ENCODE data around the gene TIMP2.
"Not testable (repeated sequence)": the region's sequence is repeated elsewhere in the genome, so short reads cannot be mapped to it uniquely, and the experiment has no call there.

Gene TIMP2

DNA sequence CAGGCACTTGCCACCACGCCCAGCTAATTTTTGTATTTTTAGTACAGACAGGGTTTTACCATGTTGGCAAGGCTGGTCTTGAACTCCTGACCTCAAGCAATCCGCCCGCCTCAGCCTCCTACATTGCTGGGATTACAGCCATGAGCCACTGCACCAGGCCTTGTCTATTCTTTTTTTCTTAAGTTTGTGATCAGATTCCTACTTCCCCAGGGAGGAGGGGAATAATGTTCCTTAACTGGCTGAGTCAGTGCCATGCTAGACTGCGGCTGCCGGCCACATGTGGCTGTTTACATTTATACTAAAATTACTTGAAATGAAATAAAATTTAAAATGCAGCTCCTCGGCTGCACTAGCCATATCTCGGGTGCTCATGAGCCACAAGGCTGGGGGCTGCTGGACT is 56.8 kb downstream of the TIMP2 start:
- ChIA-PET CTCF (interaction anchor here (1.2 to 9.8 kb wide), 4 partner anchors 9 to 125 kb away, joined by 3 to 214 read pairs (median 4); no protein-coding TSS in a partner anchor), POLR2A (no interaction called here)
- DNase-seq (ENCODE audit: low read depth, low spot score) = peak; percentile 41
- TF ChIP-seq, protein P1, sequence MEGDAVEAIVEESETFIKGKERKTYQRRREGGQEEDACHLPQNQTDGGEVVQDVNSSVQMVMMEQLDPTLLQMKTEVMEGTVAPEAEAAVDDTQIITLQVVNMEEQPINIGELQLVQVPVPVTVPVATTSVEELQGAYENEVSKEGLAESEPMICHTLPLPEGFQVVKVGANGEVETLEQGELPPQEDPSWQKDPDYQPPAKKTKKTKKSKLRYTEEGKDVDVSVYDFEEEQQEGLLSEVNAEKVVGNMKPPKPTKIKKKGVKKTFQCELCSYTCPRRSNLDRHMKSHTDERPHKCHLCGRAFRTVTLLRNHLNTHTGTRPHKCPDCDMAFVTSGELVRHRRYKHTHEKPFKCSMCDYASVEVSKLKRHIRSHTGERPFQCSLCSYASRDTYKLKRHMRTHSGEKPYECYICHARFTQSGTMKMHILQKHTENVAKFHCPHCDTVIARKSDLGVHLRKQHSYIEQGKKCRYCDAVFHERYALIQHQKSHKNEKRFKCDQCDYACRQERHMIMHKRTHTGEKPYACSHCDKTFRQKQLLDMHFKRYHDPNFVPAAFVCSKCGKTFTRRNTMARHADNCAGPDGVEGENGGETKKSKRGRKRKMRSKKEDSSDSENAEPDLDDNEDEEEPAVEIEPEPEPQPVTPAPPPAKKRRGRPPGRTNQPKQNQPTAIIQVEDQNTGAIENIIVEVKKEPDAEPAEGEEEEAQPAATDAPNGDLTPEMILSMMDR (IDR thresholded peaks at IDR 0.05; ENCODE audit: insufficient read depth, low read length, missing control alignments) = no peak
- H3K4me3 ChIP-seq (ENCODE audit: low read depth, low read length) = no peak overlapping the region

GRCh38 chr17:78867046-78867445 is 58.1 kb downstream of the TIMP2 start:
- CTCF ChIA-PET = interaction anchor here (0.8 to 9.8 kb wide), 10 partner anchors 9 to 178 kb away, joined by 3 to 214 read pairs (median 14); no protein-coding TSS in a partner anchor
- H3K4me3 ChIP-seq (ENCODE audit: low read depth, low read length); DNase-seq (ENCODE audit: low read depth, low spot score); POLR2A ChIA-PET: not testable (repeated sequence)

GRCh38 chr17:78865682-78866390 is 59.4 kb downstream of the TIMP2 start:
- ChIA-PET CTCF (interaction anchor here (0.7 to 9.8 kb wide), 36 partner anchors 8 to 527 kb away, joined by 3 to 214 read pairs (median 4); no protein-coding TSS in a partner anchor), POLR2A (interaction anchor here (0.6 kb wide), 1 partner anchor 53 kb away, joined by 3 read pairs; no protein-coding TSS in a partner anchor)
- DNase-seq (ENCODE audit: low read depth, low spot score) = no peak
- TF ChIP-seq, protein P1 (IDR thresholded peaks at IDR 0.05; ENCODE audit: insufficient read depth, low read length, missing control alignments) = peak; percentile 87
- no peak overlapping the region for H3K4me3 ChIP-seq (ENCODE audit: low read depth, low read length)

DNA sequence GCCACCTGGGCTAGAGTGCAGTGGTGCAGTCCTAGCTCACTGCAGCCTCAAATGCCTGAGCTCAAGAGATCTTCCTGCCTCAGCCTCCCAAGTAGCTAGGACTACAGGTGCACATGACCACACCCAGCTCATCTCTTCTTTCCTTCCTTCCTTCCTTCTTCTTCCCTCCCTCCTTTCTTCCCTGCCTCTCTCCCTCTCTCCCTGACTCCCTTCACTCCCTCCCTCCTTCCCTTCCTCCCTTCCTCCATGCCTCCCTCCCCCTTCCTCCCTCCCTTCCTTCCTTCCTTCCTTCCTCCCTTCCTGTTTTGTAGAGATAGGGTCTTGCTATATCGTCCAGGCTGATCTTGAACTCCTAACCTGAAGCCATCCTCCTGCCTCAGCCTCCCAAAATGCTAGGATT is 61.1 kb downstream of the TIMP2 start:
- TF ChIP-seq, protein P1 (IDR thresholded peaks at IDR 0.05; ENCODE audit: insufficient read depth, low read length, missing control alignments) = no peak
- ChIA-PET CTCF (interaction anchor here (1.0 to 9.8 kb wide), 7 partner anchors 12 to 130 kb away, joined by 3 to 214 read pairs (median 7); partner anchors contain the start of gene LGALS3BP), POLR2A (no interaction called here)
- DNase-seq (ENCODE audit: low read depth, low spot score) = no peak
- no peak overlapping the region for H3K4me3 ChIP-seq (ENCODE audit: low read depth, low read length)

GRCh38 chr17:78862073-78863023 is 62.8 kb downstream of the TIMP2 start:
- TF ChIP-seq, protein P1 (IDR thresholded peaks at IDR 0.05; ENCODE audit: insufficient read depth, low read length, missing control alignments) = no peak
- ChIA-PET CTCF (interaction anchor here (1.2 to 9.8 kb wide), 6 partner anchors 9 to 117 kb away, joined by 3 to 214 read pairs (median 6); partner anchors contain the start of gene LGALS3BP), POLR2A (interaction anchor here (0.8 to 1.3 kb wide), 6 partner anchors 11 to 110 kb away, joined by 3 to 5 read pairs (median 4); no protein-coding TSS in a partner anchor)
- H3K4me3 ChIP-seq (ENCODE audit: low read depth, low read length) = peak overlapping the region; percentile 28
- DNase-seq (ENCODE audit: low read depth, low spot score) = peak; percentile 90

DNA sequence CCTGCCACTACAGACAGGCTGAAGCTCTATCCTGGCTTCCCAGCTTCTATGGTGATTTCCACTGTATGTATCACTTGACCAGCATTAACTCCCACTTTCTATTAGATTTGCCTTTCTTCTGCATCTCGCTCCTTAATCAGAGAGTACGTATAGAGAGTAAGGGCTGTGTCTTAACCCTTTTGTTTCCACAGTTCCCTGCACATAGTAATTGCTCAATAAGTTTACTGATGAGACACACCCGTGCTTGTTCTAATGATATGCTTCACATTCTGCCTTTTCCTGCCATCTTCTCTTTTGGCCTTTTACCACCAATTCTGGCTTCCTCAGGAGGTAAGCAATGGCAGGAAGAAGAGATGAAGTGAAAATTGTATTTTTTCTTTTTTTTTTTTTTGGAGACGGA is 64.0 kb downstream of the TIMP2 start:
- no peak overlapping the region for H3K4me3 ChIP-seq (ENCODE audit: low read depth, low read length)
- no peak for DNase-seq (ENCODE audit: low read depth, low spot score)
- CTCF ChIA-PET = interaction anchor here (9.8 kb wide), 1 partner anchor 105 kb away, joined by 214 read pairs; no protein-coding TSS in a partner anchor
- POLR2A ChIA-PET = no interaction called here
- TF ChIP-seq, protein P1 (IDR thresholded peaks at IDR 0.05; ENCODE audit: insufficient read depth, low read length, missing control alignments) = no peak

Data from AG04449 (cell line).